ENCODE results near the gene ISM2. TPM values are rescaled to one million over a fixed set of nuclear protein-coding genes. Genes with fewer than 3 reads are reported as not detected.

Gene ISM2
- polyA plus RNA-seq, 1 experiment, result 0.07 TPM

DNA sequence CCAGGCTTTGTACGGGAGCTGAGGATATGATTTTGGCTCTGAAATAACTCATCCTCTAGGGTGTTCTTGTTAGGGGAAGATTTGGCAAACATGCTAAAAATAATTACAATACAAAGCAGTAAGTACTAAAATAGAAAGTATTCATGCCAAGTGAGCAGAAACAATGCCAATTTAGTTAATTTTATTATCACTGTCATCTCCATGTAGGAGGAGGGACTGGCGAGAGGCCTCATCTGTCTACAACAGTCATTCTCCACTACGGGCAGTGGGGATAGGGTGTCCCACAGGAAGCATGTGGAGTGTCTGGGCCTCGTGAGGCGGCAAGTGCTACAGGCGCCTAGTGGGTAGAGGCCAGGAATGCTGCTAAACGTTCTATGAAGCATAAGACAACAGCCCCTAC is 3.3 kb downstream of the ISM2 start:
- H3K36me3 ChIP-seq (ENCODE audit: control insufficient read depth, insufficient read depth, low read length), result no peaks in the 10 kb centered on the region
- ChIA-PET POLR2A (no interaction called here), CTCF (interaction anchor here (0.5 to 1.2 kb wide), 2 partner anchors 9 to 101 kb away, joined by 3 read pairs; no protein-coding TSS in a partner anchor)
- TF ChIP-seq CTCF (IDR thresholded peaks at IDR 0.05; ENCODE audit: insufficient read depth, low read depth, low read length), result no peak
- peaks cover 17% of the 10 kb centered on the region for H3K27me3 ChIP-seq (ENCODE audit: control insufficient read depth, insufficient read depth, low read length)
- DNase-seq (ENCODE audit: low read depth), result no peak
- no peak overlapping the region for H3K4me3 ChIP-seq (ENCODE audit: low read depth, low read length)

- Histone ChIP-seq H3K27me3 (ENCODE audit: control insufficient read depth, insufficient read depth, low read length) (peaks cover 2% of the 10 kb centered on the region; the same call in 1 of the 2 replicates), H3K36me3 (ENCODE audit: control insufficient read depth, insufficient read depth, low read length) (no peaks in the 10 kb centered on the region), H3K4me3 (ENCODE audit: low read depth, low read length) (no peak overlapping the region)
- POLR2A ChIA-PET, result no interaction called here
- no peak for DNase-seq (ENCODE audit: low read depth)
- TF ChIP-seq CTCF (IDR thresholded peaks at IDR 0.05; ENCODE audit: insufficient read depth, low read depth, low read length), result no peak
- CTCF ChIA-PET, result no interaction called here
Observed at GRCh38 chr14:77491056-77491455, 7.6 kb downstream of the ISM2 start.

- no peaks in the 10 kb centered on the region for H3K36me3 ChIP-seq (ENCODE audit: control insufficient read depth, insufficient read depth, low read length)
- CTCF ChIA-PET, result no interaction called here
- POLR2A ChIA-PET, result no interaction called here
- TF ChIP-seq CTCF (IDR thresholded peaks at IDR 0.05; ENCODE audit: insufficient read depth, low read depth, low read length), result no peak
- no peak for DNase-seq (ENCODE audit: low read depth)
- H3K27me3 ChIP-seq (ENCODE audit: control insufficient read depth, insufficient read depth, low read length), result peaks cover 2% of the 10 kb centered on the region; the same call in 1 of the 2 replicates
- H3K4me3 ChIP-seq (ENCODE audit: low read depth, low read length), result no peak overlapping the region
Observed at GRCh38 chr14:77490347-77490986, 8.1 kb downstream of the ISM2 start.

GRCh38 chr14:77489041-77489440 is 9.6 kb downstream of the ISM2 start:
- TF ChIP-seq CTCF (IDR thresholded peaks at IDR 0.05; ENCODE audit: insufficient read depth, low read depth, low read length), result no peak
- H3K36me3 ChIP-seq (ENCODE audit: control insufficient read depth, insufficient read depth, low read length), result no peaks in the 10 kb centered on the region
- peaks cover 2% of the 10 kb centered on the region; the same call in 1 of the 2 replicates for H3K27me3 ChIP-seq (ENCODE audit: control insufficient read depth, insufficient read depth, low read length)
- DNase-seq (ENCODE audit: low read depth), result no peak
- ChIA-PET POLR2A (no interaction called here), CTCF (no interaction called here)
- no peak overlapping the region for H3K4me3 ChIP-seq (ENCODE audit: low read depth, low read length)

GRCh38 chr14:77488558-77488957 is 10.1 kb downstream of the ISM2 start:
- Histone ChIP-seq H3K4me3 (ENCODE audit: low read depth, low read length) (no peak overlapping the region), H3K27me3 (ENCODE audit: control insufficient read depth, insufficient read depth, low read length) (peaks cover 2% of the 10 kb centered on the region; the same call in 1 of the 2 replicates), H3K36me3 (ENCODE audit: control insufficient read depth, insufficient read depth, low read length) (no peaks in the 10 kb centered on the region)
- ChIA-PET CTCF (no interaction called here), POLR2A (no interaction called here)
- no peak for TF ChIP-seq CTCF (IDR thresholded peaks at IDR 0.05; ENCODE audit: insufficient read depth, low read depth, low read length)
- DNase-seq (ENCODE audit: low read depth), result no peak
